Osteoblast (primary cell): ENCODE data around the gene ACTRT2. TPM values are rescaled to one million over a fixed set of nuclear protein-coding genes. Genes with fewer than 3 reads are reported as not detected.

Experiments
- DNase-seq: peaks from one replicate; pipeline ENCODE4 v3.0.0; 2011; ENCODE audit warnings: low spot score, mixed read lengths; ENCODE audit not compliant: insufficient read length; ENCODE audit errors: missing footprints
- H2AFZ ChIP-seq: 2 replicates; pipeline ENCODE4 v1.6.0; 2011; ENCODE audit warnings: mild to moderate bottlenecking, low read length
- H3K27ac ChIP-seq: 2 replicates; pipeline ENCODE4 v1.5.1; 2011; ENCODE audit warnings: mild to moderate bottlenecking, low read depth, low read length, moderate library complexity
- H3K27me3 ChIP-seq: 2 replicates; pipeline ENCODE4 v1.6.0; 2012; ENCODE audit warnings: mild to moderate bottlenecking, control low read depth, inconsistent platforms, low read length, moderate library complexity; ENCODE audit not compliant: insufficient read depth
- H3K36me3 ChIP-seq: 2 replicates; pipeline ENCODE4 v1.5.1; 2011; ENCODE audit warnings: mild to moderate bottlenecking, low read length, control low read depth, moderate library complexity; ENCODE audit not compliant: insufficient read depth
- H3K4me1 ChIP-seq: 2 replicates; pipeline ENCODE4 v1.5.1; 2011; ENCODE audit warnings: mild to moderate bottlenecking, low read length, control low read depth, moderate library complexity; ENCODE audit not compliant: insufficient read depth
- H3K4me2 ChIP-seq: 2 replicates; pipeline ENCODE4 v1.6.0; 2011; ENCODE audit warnings: mild to moderate bottlenecking, low read length; ENCODE audit not compliant: insufficient read depth
- H3K4me3 ChIP-seq: fragments of 200-600 bp; sonication (generic); 3 replicates; pipeline ENCODE4 v1.5.1; 2012; ENCODE audit warnings: mild to moderate bottlenecking, low read length, inconsistent platforms; ENCODE audit not compliant: insufficient read depth
- H3K79me2 ChIP-seq: 2 replicates; pipeline ENCODE4 v1.6.0; 2012; ENCODE audit warnings: mild to moderate bottlenecking, low read length, control low read depth, inconsistent platforms; ENCODE audit not compliant: insufficient read depth
- H3K9me3 ChIP-seq: 2 replicates; pipeline ENCODE4 v1.5.1; 2011; ENCODE audit warnings: low read depth, low read length, control low read depth
- H4K20me1 ChIP-seq: 2 replicates; pipeline ENCODE4 v1.6.0; 2012; ENCODE audit warnings: mild to moderate bottlenecking, low read length, control low read depth; ENCODE audit not compliant: insufficient read depth
- total RNA-seq: library from RNA; depleted of rRNA; stranded (reverse); fragments of >200 nt; gene quantifications from 2 replicates; pipeline ENCODE4 v1.2.3, GENCODE V29; 2012
- TF ChIP-seq, protein P1 (sequence below): IDR thresholded peaks from 2 replicates; pipeline ENCODE4 v1.5.1; 2011; ENCODE audit warnings: mild to moderate bottlenecking, low read depth, low read length, moderate library complexity; ENCODE audit errors: extremely low read depth

The ACTRT2 gene
- total RNA-seq, 1 donor = not detected

DNA sequence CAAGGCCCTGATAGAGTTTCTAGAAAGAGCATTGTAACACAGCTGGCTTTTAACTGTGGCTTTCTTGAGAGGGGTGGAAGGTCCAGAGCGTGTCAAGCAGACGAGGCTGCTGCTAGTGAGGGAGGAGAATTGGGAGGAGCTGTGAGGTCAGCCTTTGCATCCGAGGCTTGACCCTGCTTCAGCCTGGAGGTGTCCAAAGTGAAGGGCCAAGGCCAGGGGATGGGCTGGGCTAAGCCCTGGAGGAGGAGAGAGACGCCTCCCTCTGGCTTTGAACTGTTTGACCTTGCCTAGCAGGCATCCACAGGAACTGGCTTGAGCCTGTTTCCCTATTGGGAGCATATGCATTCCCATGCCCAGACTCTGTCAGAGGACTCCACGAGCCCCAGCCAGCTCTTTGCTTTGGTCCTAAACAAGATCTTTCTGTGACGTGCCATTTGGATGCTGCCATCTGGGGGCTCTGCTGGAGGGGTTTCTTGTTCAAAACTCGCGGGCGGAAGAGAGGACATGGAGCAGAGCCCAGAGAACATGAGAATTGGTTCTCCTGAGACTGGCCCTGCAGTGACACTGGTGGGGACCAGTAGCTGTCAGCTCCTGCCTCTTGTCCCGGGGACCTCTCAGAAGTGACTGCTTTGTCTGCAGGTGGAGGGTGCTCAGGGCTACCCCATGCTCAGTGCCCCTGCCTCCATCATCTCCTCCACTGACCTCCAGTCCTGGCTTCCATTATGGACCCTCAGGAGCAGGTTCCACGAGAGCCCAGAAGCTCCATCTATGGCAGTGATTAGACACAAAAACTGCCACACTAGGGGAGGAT, 5.5 kb downstream of the ACTRT2 start:
- H3K27me3 ChIP-seq = no peaks in the 10 kb centered on the region
- TF ChIP-seq, protein P1, sequence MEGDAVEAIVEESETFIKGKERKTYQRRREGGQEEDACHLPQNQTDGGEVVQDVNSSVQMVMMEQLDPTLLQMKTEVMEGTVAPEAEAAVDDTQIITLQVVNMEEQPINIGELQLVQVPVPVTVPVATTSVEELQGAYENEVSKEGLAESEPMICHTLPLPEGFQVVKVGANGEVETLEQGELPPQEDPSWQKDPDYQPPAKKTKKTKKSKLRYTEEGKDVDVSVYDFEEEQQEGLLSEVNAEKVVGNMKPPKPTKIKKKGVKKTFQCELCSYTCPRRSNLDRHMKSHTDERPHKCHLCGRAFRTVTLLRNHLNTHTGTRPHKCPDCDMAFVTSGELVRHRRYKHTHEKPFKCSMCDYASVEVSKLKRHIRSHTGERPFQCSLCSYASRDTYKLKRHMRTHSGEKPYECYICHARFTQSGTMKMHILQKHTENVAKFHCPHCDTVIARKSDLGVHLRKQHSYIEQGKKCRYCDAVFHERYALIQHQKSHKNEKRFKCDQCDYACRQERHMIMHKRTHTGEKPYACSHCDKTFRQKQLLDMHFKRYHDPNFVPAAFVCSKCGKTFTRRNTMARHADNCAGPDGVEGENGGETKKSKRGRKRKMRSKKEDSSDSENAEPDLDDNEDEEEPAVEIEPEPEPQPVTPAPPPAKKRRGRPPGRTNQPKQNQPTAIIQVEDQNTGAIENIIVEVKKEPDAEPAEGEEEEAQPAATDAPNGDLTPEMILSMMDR = no peak
- H3K4me1 ChIP-seq = no peaks in the 10 kb centered on the region
- H2AFZ ChIP-seq = no peak overlapping the region
- H3K36me3 ChIP-seq = no peaks in the 10 kb centered on the region
- DNase-seq = peak; percentile 69
- no peaks in the 10 kb centered on the region for H3K9me3 ChIP-seq
- H3K4me2 ChIP-seq = no peak overlapping the region
- H3K27ac ChIP-seq = no peak overlapping the region
- H3K4me3 ChIP-seq = no peak overlapping the region
- H3K79me2 ChIP-seq = no peaks in the 10 kb centered on the region
- no peaks in the 10 kb centered on the region for H4K20me1 ChIP-seq

DNA sequence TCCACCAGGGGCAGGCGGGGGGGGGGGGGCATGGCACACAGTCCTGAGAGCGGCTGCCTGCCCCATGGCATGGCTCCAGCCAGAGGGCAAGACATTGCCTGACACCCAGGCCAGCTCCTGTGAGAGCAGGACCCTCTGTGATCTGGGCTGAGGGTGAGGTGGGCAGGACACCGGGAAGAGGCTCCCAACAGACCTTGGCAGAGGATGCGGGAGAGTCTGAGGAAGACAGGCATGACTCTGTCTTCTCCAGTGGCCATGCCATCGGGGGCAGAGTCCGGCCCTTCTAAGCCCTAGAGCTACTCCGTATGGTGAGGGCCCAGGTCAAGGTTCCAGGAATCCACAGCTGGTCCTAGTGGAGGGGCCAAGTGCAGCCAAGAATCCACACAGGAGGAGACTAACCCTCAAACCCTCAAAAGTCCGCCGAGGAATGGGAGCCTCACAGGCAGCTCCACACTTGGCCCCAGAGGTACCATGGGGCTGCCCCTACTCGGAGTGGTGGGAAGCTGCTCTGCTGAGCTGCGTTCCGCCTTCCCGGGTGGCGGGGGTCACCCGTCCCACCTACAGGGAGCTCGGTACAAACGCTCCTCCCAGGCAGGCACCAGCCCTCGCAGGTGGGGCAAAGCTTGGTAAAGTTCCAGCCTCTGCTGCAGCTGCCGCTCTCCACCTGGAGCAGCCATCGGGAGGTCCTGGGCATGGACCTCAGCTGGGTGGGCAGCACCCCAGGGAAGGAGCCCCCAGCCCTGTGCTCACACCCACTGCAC, 6.5 kb downstream of the ACTRT2 start:
- DNase-seq = peak; percentile 71
- no peak overlapping the region for H3K4me3 ChIP-seq
- no peaks in the 10 kb centered on the region for H4K20me1 ChIP-seq
- H2AFZ ChIP-seq = no peak overlapping the region
- no peaks in the 10 kb centered on the region for H3K4me1 ChIP-seq
- H3K4me2 ChIP-seq = no peak overlapping the region
- no peaks in the 10 kb centered on the region for H3K9me3 ChIP-seq
- H3K27ac ChIP-seq = no peak overlapping the region
- no peaks in the 10 kb centered on the region for H3K79me2 ChIP-seq
- H3K36me3 ChIP-seq = no peaks in the 10 kb centered on the region
- TF ChIP-seq, protein P1 = no peak
- H3K27me3 ChIP-seq = no peaks in the 10 kb centered on the region

DNA sequence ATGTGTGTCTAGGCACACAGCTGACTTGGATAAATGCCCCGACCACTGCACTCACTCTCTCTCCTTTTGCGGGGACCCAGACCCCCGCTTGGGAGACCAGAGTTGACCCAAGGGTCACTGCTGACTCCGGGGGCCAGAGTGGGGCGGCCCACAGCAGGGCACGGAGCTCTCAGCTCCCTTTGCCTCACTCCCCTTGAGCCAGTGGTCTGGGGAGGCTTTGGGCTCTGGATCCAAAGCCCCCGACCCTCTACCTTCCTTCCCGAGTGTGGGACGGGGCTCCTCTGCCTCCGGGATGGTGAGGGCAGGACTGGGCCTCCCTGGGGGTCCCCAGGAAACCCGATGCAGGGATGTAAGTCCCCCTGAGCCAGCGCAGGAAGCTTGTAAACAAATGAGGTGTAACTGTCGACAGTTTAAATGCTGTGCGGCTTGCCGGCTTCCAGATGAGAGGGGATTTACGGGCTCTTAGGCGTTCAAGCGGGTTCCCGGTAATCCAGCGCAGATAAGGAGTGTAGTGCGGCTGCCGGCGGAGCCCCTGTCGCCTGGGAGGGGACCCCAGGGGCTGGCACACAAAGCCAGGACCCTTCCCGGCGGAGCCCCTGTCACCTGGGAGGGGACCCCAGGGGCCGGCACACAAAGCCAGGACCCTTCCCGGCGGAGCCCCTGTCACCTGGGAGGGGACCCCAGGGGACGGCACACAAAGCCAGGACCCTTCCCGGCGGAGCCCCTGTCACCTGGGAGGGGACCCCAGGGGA, 7.4 kb downstream of the ACTRT2 start:
- Histone ChIP-seq H3K4me2 (no peak overlapping the region), H3K27me3 (no peaks in the 10 kb centered on the region), H2AFZ (no peak overlapping the region), H3K79me2 (no peaks in the 10 kb centered on the region), H4K20me1 (no peaks in the 10 kb centered on the region), H3K9me3 (no peaks in the 10 kb centered on the region), H3K27ac (no peak overlapping the region), H3K4me3 (no peak overlapping the region), H3K4me1 (no peaks in the 10 kb centered on the region), H3K36me3 (no peaks in the 10 kb centered on the region)
- TF ChIP-seq, protein P1 = no peak
- DNase-seq = peak; percentile 56
